ENCODE results near the gene ADGRV1. TPM values are rescaled to one million over a fixed set of nuclear protein-coding genes. Genes with fewer than 3 reads are reported as not detected.

Gene ADGRV1
- total RNA-seq, 4 donors from 2014 or later: 0.25 to 0.60 (median 0.56) TPM; not detected in 1

GRCh38 chr5:90956511-90957097, 398.0 kb downstream of the ADGRV1 start:
- TF ChIP-seq, protein P1, sequence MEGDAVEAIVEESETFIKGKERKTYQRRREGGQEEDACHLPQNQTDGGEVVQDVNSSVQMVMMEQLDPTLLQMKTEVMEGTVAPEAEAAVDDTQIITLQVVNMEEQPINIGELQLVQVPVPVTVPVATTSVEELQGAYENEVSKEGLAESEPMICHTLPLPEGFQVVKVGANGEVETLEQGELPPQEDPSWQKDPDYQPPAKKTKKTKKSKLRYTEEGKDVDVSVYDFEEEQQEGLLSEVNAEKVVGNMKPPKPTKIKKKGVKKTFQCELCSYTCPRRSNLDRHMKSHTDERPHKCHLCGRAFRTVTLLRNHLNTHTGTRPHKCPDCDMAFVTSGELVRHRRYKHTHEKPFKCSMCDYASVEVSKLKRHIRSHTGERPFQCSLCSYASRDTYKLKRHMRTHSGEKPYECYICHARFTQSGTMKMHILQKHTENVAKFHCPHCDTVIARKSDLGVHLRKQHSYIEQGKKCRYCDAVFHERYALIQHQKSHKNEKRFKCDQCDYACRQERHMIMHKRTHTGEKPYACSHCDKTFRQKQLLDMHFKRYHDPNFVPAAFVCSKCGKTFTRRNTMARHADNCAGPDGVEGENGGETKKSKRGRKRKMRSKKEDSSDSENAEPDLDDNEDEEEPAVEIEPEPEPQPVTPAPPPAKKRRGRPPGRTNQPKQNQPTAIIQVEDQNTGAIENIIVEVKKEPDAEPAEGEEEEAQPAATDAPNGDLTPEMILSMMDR (IDR thresholded peaks at IDR 0.05): no peak
- no peak for DNase-seq (ENCODE audit: low spot score)
- ATAC-seq (ENCODE audit: low FRiP score): no peak

DNA sequence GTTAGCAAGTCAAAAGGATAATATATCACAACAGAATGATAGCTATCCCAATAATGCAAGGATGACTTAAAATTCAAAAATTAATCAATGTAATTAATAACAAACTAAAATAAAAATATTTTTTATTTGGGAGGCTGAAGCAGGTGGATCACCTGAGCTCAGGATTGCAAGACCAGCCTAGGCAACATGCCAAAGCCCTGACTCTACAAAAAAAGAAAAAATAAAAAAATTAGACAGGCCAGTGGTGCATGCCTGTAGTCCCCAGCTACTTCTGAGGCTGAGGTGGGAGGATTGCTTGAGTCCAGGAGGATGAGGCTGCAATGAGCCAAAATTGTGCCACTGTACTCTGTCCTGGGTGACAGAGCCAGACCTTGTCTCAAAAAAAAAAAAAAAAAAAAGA, 399.3 kb downstream of the ADGRV1 start:
- TF ChIP-seq, protein P1 (IDR thresholded peaks at IDR 0.05): no peak

DNA sequence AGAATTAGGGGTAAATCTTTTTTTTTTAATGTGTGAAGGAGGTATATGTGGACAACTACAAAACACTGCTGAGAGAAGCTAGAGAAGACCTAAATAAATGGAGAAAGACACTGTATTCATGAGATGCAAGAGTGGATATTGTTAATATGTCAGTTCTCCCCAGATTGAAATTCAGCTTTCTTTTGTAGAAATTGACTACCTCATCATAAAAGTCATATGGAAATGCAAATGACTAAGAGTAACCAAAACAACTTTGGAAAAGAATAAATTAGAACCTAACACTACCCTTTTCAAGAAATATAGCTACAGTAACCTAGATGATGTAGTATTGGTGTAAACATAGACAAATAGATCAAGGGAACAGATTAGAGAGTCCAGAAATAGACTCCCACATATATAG, 400.7 kb downstream of the ADGRV1 start:
- TF ChIP-seq, protein P1 (IDR thresholded peaks at IDR 0.05): no peak
- ATAC-seq (ENCODE audit: low FRiP score) (no peak), DNase-seq (ENCODE audit: low spot score) (no peak)

More for the DNA sequence above, 399.3 kb downstream of the ADGRV1 start:
- ATAC-seq (ENCODE audit: low FRiP score) (no peak), DNase-seq (ENCODE audit: low spot score) (no peak)

DNA sequence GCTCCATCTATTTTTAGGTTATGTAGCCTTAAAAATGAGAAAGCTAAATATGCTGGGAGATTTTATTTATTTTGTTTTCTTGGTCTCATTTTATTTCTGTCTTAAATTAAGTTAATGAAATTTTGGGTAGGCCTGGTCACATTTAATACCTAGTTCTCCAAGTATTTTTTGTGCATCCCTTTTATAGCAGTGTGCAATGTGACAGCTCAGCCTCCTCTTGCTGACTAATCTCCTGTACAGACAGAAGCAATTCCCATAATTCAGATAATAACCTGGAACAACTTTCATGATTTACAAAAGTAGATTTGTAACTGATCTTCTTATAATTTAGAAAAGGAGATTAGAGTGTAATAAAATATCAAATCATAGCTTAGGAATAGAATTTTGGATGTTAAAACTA, 403.9 kb downstream of the ADGRV1 start:
- TF ChIP-seq, protein P1 (IDR thresholded peaks at IDR 0.05): no peak
- ATAC-seq (ENCODE audit: low FRiP score) (peak; percentile 71), DNase-seq (ENCODE audit: low spot score) (no peak)

DNA sequence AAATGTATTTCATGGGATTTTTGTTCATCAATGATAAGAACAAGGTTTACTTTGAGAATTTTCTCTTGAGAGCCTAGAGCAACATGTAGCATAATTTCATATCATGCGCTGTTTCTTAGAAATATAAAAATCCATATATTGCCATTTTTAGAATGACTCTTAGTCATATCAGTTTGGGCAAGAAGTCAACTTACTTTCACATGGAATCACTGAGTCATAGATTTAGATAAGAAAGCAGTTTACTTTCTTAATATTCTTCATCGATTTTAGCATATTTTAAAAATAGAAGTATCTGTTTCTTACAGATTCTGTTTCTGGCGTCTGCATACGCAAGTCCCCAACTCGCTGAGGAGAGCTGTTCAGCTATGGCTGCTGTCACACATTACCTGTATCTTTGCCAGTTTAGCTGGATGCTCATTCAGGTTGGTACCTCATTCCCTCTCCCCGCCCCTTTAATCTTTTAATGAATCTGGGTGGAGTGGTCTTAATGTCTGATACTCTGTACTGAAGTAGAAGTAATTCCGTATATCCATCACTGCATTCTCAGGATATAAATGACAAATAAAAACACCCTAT, 406.6 kb downstream of the ADGRV1 start:
- TF ChIP-seq, protein P1 (IDR thresholded peaks at IDR 0.05): no peak
- DNase-seq (ENCODE audit: low spot score) (no peak), ATAC-seq (ENCODE audit: low FRiP score) (no peak)

GRCh38 chr5:90967443-90967842, 408.8 kb downstream of the ADGRV1 start:
- ATAC-seq (ENCODE audit: low FRiP score): no peak
- DNase-seq (ENCODE audit: low spot score): no peak
- TF ChIP-seq, protein P1 (IDR thresholded peaks at IDR 0.05): no peak

DNA sequence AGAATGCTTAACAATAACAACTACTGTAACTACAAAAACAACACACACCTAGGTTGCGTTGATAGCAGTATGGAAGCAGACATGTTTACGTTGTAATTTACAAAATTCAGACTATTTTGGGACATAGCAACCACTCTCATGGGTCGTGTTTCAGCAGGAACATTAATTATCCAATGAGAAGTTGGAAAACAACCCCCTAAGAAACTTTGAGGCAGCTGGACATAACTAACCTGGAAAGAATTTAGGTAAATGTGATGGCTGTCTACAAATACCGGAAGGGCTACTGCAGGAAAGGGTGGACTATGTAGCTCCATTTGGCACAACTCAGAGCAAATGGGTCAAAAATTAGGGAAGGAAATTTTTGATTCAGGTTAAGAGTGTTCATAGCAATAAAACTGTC, 409.3 kb downstream of the ADGRV1 start:
- DNase-seq (ENCODE audit: low spot score) (no peak), ATAC-seq (ENCODE audit: low FRiP score) (no peak)
- TF ChIP-seq, protein P1 (IDR thresholded peaks at IDR 0.05): no peak

All from omental fat pad (tissue), 4 donors.